ENCODE data around the gene TRAPPC8. TPM values are rescaled to one million over a fixed set of nuclear protein-coding genes. Genes with fewer than 3 reads are reported as not detected.
"Not testable (repeated sequence)": the region's sequence is repeated elsewhere in the genome, so short reads cannot be mapped to it uniquely, and the experiment has no call there.

TRAPPC8 gene
- total and polyA plus RNA-seq, 2 experiments from 2014 or later = 27.2 to 66.2 TPM

- not testable (repeated sequence) for H3K36me3 ChIP-seq (ENCODE audit: insufficient read depth); H3K9me3 Mint-ChIP-seq; ATAC-seq; H3K79me2 ChIP-seq (replicated peaks; ENCODE audit: insufficient read depth); H3K27me3 ChIP-seq (ENCODE audit: insufficient read depth); H3K4me3 ChIP-seq; H3K9me2 ChIP-seq (ENCODE audit: insufficient read depth); H3K27me3 Mint-ChIP-seq (ENCODE audit: insufficient read depth, low read depth, poor library complexity); H2AFZ ChIP-seq; H3K4me3 Mint-ChIP-seq; H3F3A ChIP-seq (replicated peaks; ENCODE audit: low read depth); H4K20me1 ChIP-seq (replicated peaks; ENCODE audit: insufficient read depth); H3K36me3 Mint-ChIP-seq (ENCODE audit: low read depth)
- Histone ChIP-seq H3K4me2 (peak overlapping the region; percentile 44), H3K4me1 (ENCODE audit: insufficient read depth) (peaks cover 36% of the 10 kb centered on the region), H3K27ac (ENCODE audit: low read depth) (peak overlapping the region; percentile 96)
- TF ChIP-seq NANOG (IDR thresholded peaks at IDR 0.05; ENCODE audit: borderline replicate concordance) = peak; percentile 53; the same call in 1 of the 2 replicates
- 0 out of 2 replicates have a peak, but pooled peaks have one; percentile 24 for TF ChIP-seq CREB1 (CRISPR knock-in tag; IDR thresholded peaks at IDR 0.05; ENCODE audit: low read depth)
- Mint-ChIP-seq H3K4me1 (peaks cover 26% of the 10 kb centered on the region), H3K27ac (peak overlapping the region; percentile 76; the same call in 1 of the 2 replicates)
- DNase-seq (ENCODE audit: low spot score) = peak; percentile 33
Observed at GRCh38 chr18:31810336-31811130, 132.4 kb downstream of the TRAPPC8 start.

GRCh38 chr18:31809049-31809448 is 133.9 kb downstream of the TRAPPC8 start:
- H3K9me2 ChIP-seq (ENCODE audit: insufficient read depth) = not testable (repeated sequence)

GRCh38 chr18:31801078-31801477 is 141.8 kb downstream of the TRAPPC8 start:
- H3K36me3 ChIP-seq (ENCODE audit: insufficient read depth) = peaks cover 5% of the 10 kb centered on the region
- Mint-ChIP-seq H3K36me3 (ENCODE audit: low read depth) (no peaks in the 10 kb centered on the region; the same call in 2 of the 3 replicates), H3K27ac (no peak overlapping the region), H3K9me3 (no peaks in the 10 kb centered on the region; the same call in 2 of the 3 replicates), H3K4me1 (no peaks in the 10 kb centered on the region; the same call in 2 of the 3 replicates), H3K4me3 (no peak overlapping the region), H3K27me3 (ENCODE audit: insufficient read depth, low read depth, poor library complexity) (peaks cover 8% of the 10 kb centered on the region)
- no peak overlapping the region for H3K27ac ChIP-seq (ENCODE audit: low read depth)
- TF ChIP-seq ZNF462 (CRISPR knock-in tag; IDR thresholded peaks at IDR 0.05) (no peak), ZNF331 (CRISPR knock-in tag; IDR thresholded peaks at IDR 0.05; ENCODE audit: low read depth) (no peak)
- no peaks in the 10 kb centered on the region for H3F3A ChIP-seq (replicated peaks; ENCODE audit: low read depth)
- no peaks in the 10 kb centered on the region for H3K9me2 ChIP-seq (ENCODE audit: insufficient read depth)
- ATAC-seq (no peak), DNase-seq (ENCODE audit: low spot score) (no peak)
- H2AFZ ChIP-seq = no peak overlapping the region
- H3K4me1 ChIP-seq (ENCODE audit: insufficient read depth) = no peaks in the 10 kb centered on the region
- H3K4me2 ChIP-seq = no peak overlapping the region
- no peaks in the 10 kb centered on the region for H3K79me2 ChIP-seq (replicated peaks; ENCODE audit: insufficient read depth)
- H3K27me3 ChIP-seq (ENCODE audit: insufficient read depth) = no peaks in the 10 kb centered on the region
- H4K20me1 ChIP-seq (replicated peaks; ENCODE audit: insufficient read depth) = no peaks in the 10 kb centered on the region
- H3K4me3 ChIP-seq = no peak overlapping the region

More at GRCh38 chr18:31809049-31809448, 133.9 kb downstream of the TRAPPC8 start:
- not testable (repeated sequence) for H3K27me3 ChIP-seq (ENCODE audit: insufficient read depth); H3K36me3 ChIP-seq (ENCODE audit: insufficient read depth); H3K36me3 Mint-ChIP-seq (ENCODE audit: low read depth); DNase-seq (ENCODE audit: low spot score); H3K9me3 Mint-ChIP-seq; H3K4me3 ChIP-seq; H4K20me1 ChIP-seq (replicated peaks; ENCODE audit: insufficient read depth); H3K79me2 ChIP-seq (replicated peaks; ENCODE audit: insufficient read depth); ATAC-seq; H3K4me2 ChIP-seq; H3K27ac Mint-ChIP-seq; H3K27me3 Mint-ChIP-seq (ENCODE audit: insufficient read depth, low read depth, poor library complexity); H2AFZ ChIP-seq; H3K4me3 Mint-ChIP-seq; H3F3A ChIP-seq (replicated peaks; ENCODE audit: low read depth)
- peaks cover 36% of the 10 kb centered on the region for H3K4me1 ChIP-seq (ENCODE audit: insufficient read depth)
- peak overlapping the region; percentile 96 for H3K27ac ChIP-seq (ENCODE audit: low read depth)
- peaks cover 26% of the 10 kb centered on the region for H3K4me1 Mint-ChIP-seq

- not testable (repeated sequence) for H3K27me3 ChIP-seq (ENCODE audit: insufficient read depth); H3F3A ChIP-seq (replicated peaks; ENCODE audit: low read depth); H3K4me1 ChIP-seq (ENCODE audit: insufficient read depth); H3K27me3 Mint-ChIP-seq (ENCODE audit: insufficient read depth, low read depth, poor library complexity); H3K4me3 ChIP-seq; H2AFZ ChIP-seq; DNase-seq (ENCODE audit: low spot score); ATAC-seq; H3K27ac Mint-ChIP-seq; H3K36me3 ChIP-seq (ENCODE audit: insufficient read depth); H3K4me3 Mint-ChIP-seq; H3K27ac ChIP-seq (ENCODE audit: low read depth); H3K36me3 Mint-ChIP-seq (ENCODE audit: low read depth); H3K9me2 ChIP-seq (ENCODE audit: insufficient read depth); H3K9me3 Mint-ChIP-seq; H3K79me2 ChIP-seq (replicated peaks; ENCODE audit: insufficient read depth); H3K4me1 Mint-ChIP-seq; H4K20me1 ChIP-seq (replicated peaks; ENCODE audit: insufficient read depth); H3K4me2 ChIP-seq
Observed at GRCh38 chr18:31799257-31799656, 143.7 kb downstream of the TRAPPC8 start.
